ENCODE measurements around the gene BACH2. TPM values are rescaled to one million over a fixed set of nuclear protein-coding genes. Genes with fewer than 3 reads are reported as not detected.

Gene BACH2
- total RNA-seq, 1 donor from 2014 or later, result 90.4 TPM

DNA sequence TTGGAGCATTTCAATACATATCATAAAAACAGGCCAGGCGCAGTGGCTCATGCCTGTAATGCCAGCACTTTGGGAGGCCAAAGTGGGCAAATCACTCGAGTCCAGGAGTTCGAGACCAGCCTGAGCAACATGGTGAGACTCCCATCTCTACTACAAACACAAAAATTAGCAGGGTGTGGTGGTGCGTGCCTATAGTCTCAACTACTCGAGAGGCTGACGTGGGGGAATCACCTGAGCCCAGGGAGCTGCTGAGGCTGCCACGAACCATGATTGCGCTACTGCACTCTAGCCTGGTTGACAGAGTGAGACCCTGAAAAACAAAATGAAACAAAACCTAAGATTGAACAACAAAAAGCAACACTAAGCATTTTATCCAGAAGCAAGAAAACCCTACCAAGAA is 47.2 kb downstream of the BACH2 start:
- peak overlapping the region; percentile 81 for H3K27ac Mint-ChIP-seq
- intact Hi-C loops (cut with micrococcal nuclease), result loop anchor here (2.0 kb wide), 1 partner anchor 15 kb away; no protein-coding TSS in a partner anchor
- ChIA-PET CTCF (interaction anchor here (1.1 kb wide), 1 partner anchor 14 kb away, joined by 3 read pairs; no protein-coding TSS in a partner anchor), POLR2A (interaction anchor here (0.6 to 1.7 kb wide), 4 partner anchors 24 to 47 kb away, joined by 4 to 10 read pairs (median 8); no protein-coding TSS in a partner anchor)
- peak; percentile 79 for ATAC-seq (ENCODE audit: low read depth)
- H3K4me3 Mint-ChIP-seq, result no peak overlapping the region
- H3K27me3 Mint-ChIP-seq, result no peaks in the 10 kb centered on the region
- H3K9me3 Mint-ChIP-seq, result no peaks in the 10 kb centered on the region
- TF ChIP-seq, protein P1, sequence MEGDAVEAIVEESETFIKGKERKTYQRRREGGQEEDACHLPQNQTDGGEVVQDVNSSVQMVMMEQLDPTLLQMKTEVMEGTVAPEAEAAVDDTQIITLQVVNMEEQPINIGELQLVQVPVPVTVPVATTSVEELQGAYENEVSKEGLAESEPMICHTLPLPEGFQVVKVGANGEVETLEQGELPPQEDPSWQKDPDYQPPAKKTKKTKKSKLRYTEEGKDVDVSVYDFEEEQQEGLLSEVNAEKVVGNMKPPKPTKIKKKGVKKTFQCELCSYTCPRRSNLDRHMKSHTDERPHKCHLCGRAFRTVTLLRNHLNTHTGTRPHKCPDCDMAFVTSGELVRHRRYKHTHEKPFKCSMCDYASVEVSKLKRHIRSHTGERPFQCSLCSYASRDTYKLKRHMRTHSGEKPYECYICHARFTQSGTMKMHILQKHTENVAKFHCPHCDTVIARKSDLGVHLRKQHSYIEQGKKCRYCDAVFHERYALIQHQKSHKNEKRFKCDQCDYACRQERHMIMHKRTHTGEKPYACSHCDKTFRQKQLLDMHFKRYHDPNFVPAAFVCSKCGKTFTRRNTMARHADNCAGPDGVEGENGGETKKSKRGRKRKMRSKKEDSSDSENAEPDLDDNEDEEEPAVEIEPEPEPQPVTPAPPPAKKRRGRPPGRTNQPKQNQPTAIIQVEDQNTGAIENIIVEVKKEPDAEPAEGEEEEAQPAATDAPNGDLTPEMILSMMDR (IDR thresholded peaks at IDR 0.05), result no peak
- peaks cover 47% of the 10 kb centered on the region for H3K36me3 Mint-ChIP-seq (ENCODE audit: low read depth)
- H3K4me1 Mint-ChIP-seq, result peaks cover 55% of the 10 kb centered on the region
- DNase-seq, result no peak

DNA sequence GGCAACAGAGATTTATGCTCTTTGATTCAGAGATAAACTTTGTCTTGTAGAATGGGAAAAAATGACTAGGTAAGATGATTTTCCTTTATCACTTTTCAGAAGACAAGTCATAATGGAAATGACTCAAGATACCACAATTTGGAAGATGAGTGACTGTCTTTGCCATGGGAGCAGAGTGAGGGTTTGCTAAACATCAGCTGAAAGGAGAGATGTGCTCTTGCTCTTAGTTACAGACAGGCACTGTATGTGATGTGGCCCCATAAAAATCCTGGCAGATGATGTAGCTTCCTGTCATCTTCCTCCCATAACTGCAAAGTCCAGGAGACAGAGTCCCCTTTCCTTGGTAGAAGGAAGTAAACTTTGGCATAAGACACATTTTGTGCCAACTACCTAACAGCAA is 47.6 kb downstream of the BACH2 start:
- POLR2A ChIA-PET, result interaction anchor here (0.6 to 1.7 kb wide), 3 partner anchors 25 to 47 kb away, joined by 4 to 9 read pairs (median 6); no protein-coding TSS in a partner anchor
- intact Hi-C loops (cut with micrococcal nuclease), result loop anchor here (2.0 kb wide), 1 partner anchor 14 kb away; no protein-coding TSS in a partner anchor
- TF ChIP-seq, protein P1 (IDR thresholded peaks at IDR 0.05), result no peak
- H3K4me3 Mint-ChIP-seq, result no peak overlapping the region
- CTCF ChIA-PET, result interaction anchor here (1.1 kb wide), 1 partner anchor 14 kb away, joined by 3 read pairs; no protein-coding TSS in a partner anchor
- H3K4me1 Mint-ChIP-seq, result peaks cover 55% of the 10 kb centered on the region
- peak overlapping the region; percentile 81 for H3K27ac Mint-ChIP-seq
- peaks cover 52% of the 10 kb centered on the region for H3K36me3 Mint-ChIP-seq (ENCODE audit: low read depth)
- no peaks in the 10 kb centered on the region for H3K27me3 Mint-ChIP-seq
- no peak for ATAC-seq (ENCODE audit: low read depth)
- DNase-seq, result no peak
- no peaks in the 10 kb centered on the region for H3K9me3 Mint-ChIP-seq

DNA sequence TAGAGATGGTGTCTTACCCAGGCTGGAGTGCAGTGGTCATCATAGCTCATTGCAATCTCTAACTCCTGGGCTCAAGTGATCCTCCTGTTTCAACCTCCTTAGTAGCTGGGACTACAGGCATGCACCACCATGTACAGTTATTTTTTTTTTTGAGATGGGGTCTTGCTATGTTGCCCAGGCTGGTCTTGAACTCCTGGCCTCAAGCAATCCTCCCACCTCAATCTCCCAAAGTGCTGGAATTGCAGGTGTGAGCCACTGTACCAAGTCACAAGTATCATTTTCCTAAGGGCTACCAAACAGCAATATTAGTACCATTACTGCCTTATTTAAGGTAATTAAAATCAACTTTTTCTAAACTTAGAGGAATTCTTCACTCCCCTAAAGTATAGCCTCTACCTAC is 49.4 kb downstream of the BACH2 start:
- ATAC-seq (ENCODE audit: low read depth) (no peak), DNase-seq (no peak)
- Mint-ChIP-seq H3K27ac (no peak overlapping the region), H3K4me3 (no peak overlapping the region), H3K9me3 (no peaks in the 10 kb centered on the region), H3K4me1 (peaks cover 41% of the 10 kb centered on the region), H3K36me3 (ENCODE audit: low read depth) (peaks cover 62% of the 10 kb centered on the region), H3K27me3 (no peaks in the 10 kb centered on the region)
- CTCF ChIA-PET, result no interaction called here
- POLR2A ChIA-PET, result interaction anchor here (0.7 to 1.0 kb wide), 4 partner anchors 9 to 139 kb away, joined by 3 to 4 read pairs (median 3); no protein-coding TSS in a partner anchor
- intact Hi-C loops (cut with micrococcal nuclease), result no loop called here
- TF ChIP-seq, protein P1 (IDR thresholded peaks at IDR 0.05), result no peak

DNA sequence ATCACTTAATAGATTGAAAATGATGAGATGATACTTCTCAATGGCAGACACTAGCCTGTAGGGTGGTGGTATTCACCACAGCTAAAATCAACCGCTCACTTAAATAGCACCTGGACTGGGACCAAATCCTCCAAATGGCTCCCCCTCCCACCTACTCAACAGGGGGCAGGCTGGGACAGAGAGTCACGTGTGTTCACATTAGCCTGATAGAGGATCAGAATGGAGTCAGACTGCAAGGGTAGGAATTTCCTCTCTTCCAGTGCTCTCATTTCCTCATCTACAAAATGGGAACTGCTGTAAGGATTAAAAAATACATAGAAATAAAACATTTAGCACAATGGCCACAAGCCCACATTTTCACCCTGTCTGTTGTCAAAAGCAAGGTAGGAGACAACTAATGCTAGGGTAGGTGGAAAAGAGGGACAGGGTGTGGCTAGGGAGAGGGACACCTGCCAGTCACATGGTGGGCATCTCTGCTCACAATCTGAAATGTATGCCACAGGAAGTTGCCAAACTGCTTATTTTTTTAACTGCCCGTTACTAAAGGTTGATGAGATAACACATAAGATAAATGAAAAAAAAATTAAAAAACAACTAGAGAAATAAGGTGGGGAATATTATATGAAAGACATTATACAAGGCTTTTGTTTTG is 55.3 kb downstream of the BACH2 start:
- Mint-ChIP-seq H3K36me3 (ENCODE audit: low read depth) (peaks cover 47% of the 10 kb centered on the region), H3K27me3 (no peaks in the 10 kb centered on the region), H3K4me3 (no peak overlapping the region), H3K27ac (peak overlapping the region; percentile 69), H3K9me3 (no peaks in the 10 kb centered on the region), H3K4me1 (peaks cover 36% of the 10 kb centered on the region)
- CTCF ChIA-PET, result no interaction called here
- DNase-seq (no peak), ATAC-seq (ENCODE audit: low read depth) (no peak)
- POLR2A ChIA-PET, result interaction anchor here (0.6 to 0.7 kb wide), 3 partner anchors 22 to 51 kb away, joined by 3 to 7 read pairs (median 4); no protein-coding TSS in a partner anchor
- intact Hi-C loops (cut with micrococcal nuclease), result no loop called here
- TF ChIP-seq, protein P1 (IDR thresholded peaks at IDR 0.05), result no peak
